NCI-H2227 (cell line): ENCODE results near the gene NRG2.

ENCODE experiments used
- DNase-seq: peaks from one replicate; lab custom pipeline; 2025; ENCODE audit not compliant: unreplicated experiment; lab: John Stamatoyannopoulos, UW

NRG2 gene

GRCh38 chr5:139797856-139798510 lies 245.1 kb downstream of the NRG2 start:
- DNase-seq, result no peak

- no peak for DNase-seq
These were observed 245.8 kb downstream of the NRG2 start for GRCh38 chr5:139797335-139797734.
